Nephron (organoid): ENCODE results near the gene LRCH1.

Experiments used
- H3K27ac Mint-ChIP-seq, 3 experiments: 2 replicates each; pipeline ENCODE4 v1.8.0; 2020; ENCODE audit warnings: mixed read lengths in 3 of 3, mild to moderate bottlenecking in 2 of 3, moderate library complexity in 1 of 3
- H3K27me3 Mint-ChIP-seq: 2 replicates; pipeline ENCODE4 v1.8.0; 2021; ENCODE audit warnings: low read depth, mild to moderate bottlenecking, moderate library complexity, mixed read lengths
- H3K36me3 Mint-ChIP-seq: 2 replicates; pipeline ENCODE4 v1.8.0; 2020; ENCODE audit warnings: low read depth, mixed read lengths
- H3K4me1 Mint-ChIP-seq: 2 replicates; pipeline ENCODE4 v1.8.0; 2020; ENCODE audit warnings: mixed read lengths
- H3K4me3 Mint-ChIP-seq, 3 experiments: 2 replicates each; pipeline ENCODE4 v1.8.0; 2020; ENCODE audit warnings: mild to moderate bottlenecking in 3 of 3, mixed read lengths in 3 of 3, moderate library complexity in 2 of 3
- H3K9me3 Mint-ChIP-seq: 2 replicates; pipeline ENCODE4 v1.8.0; 2020; ENCODE audit warnings: mixed read lengths
- TF ChIP-seq, protein P1 (sequence below), 3 experiments: fragments of 200-600 bp; sonication (generic); IDR thresholded peaks; one replicate each; pipeline ENCODE4 v1.5.0; 2021; ENCODE audit warnings: antibody characterized with exemption in 3 of 3; ENCODE audit not compliant: unreplicated experiment in 3 of 3

Gene LRCH1

DNA sequence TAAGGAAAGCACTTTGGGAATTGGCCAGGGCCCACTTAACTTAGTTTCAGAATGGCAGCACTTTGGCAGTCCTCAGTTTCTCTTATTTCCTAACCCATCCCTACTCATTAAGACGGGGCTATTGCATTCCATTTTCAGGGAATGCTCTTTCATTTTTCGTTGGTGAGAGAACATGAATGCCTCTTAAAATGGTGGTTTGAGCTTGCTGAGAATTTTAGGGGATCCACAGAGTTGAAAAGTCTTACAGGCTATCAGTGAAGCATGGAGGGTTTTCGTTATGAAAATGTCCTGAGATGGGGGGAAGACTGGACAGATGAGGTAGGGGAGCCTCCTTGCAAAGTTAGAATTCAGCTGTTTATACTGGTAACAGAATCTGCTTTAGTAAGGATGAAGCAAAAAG is 71.4 kb downstream of the LRCH1 start:
- H3K4me1 Mint-ChIP-seq = peaks cover 65% of the 10 kb centered on the region
- TF ChIP-seq, protein P1, sequence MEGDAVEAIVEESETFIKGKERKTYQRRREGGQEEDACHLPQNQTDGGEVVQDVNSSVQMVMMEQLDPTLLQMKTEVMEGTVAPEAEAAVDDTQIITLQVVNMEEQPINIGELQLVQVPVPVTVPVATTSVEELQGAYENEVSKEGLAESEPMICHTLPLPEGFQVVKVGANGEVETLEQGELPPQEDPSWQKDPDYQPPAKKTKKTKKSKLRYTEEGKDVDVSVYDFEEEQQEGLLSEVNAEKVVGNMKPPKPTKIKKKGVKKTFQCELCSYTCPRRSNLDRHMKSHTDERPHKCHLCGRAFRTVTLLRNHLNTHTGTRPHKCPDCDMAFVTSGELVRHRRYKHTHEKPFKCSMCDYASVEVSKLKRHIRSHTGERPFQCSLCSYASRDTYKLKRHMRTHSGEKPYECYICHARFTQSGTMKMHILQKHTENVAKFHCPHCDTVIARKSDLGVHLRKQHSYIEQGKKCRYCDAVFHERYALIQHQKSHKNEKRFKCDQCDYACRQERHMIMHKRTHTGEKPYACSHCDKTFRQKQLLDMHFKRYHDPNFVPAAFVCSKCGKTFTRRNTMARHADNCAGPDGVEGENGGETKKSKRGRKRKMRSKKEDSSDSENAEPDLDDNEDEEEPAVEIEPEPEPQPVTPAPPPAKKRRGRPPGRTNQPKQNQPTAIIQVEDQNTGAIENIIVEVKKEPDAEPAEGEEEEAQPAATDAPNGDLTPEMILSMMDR (IDR thresholded peaks at IDR 0.05; ENCODE audit: unreplicated experiment in 3 of 3) = no peak
- no peaks in the 10 kb centered on the region for H3K36me3 Mint-ChIP-seq
- H3K4me3 Mint-ChIP-seq = no peak overlapping the region
- H3K9me3 Mint-ChIP-seq = no peaks in the 10 kb centered on the region
- no peaks in the 10 kb centered on the region for H3K27me3 Mint-ChIP-seq
- peak overlapping the region; percentile 13 to 28 (median 13) for H3K27ac Mint-ChIP-seq

DNA sequence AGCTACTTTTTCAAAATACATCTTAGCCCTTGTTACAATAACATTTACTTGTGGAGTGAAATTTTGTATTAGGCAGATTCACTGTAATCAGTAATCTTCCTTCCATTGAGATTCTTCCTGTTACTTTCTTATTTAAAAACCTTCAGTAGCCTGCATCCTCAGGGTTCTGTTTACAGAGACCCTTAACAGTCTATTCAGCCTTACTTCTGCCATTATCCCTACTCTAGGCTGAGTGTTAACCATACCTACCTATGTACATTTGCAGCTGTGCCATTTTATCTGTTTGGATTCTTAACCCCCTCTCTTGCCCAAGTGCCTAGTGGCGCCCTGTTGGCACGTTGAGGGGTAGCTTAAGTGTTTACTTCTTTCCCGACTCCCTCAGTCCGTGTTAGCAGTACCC is 71.9 kb downstream of the LRCH1 start:
- Mint-ChIP-seq H3K4me3 (no peak overlapping the region), H3K9me3 (no peaks in the 10 kb centered on the region), H3K27ac (peak overlapping the region; percentile 13 to 28 (median 16)), H3K27me3 (no peaks in the 10 kb centered on the region), H3K4me1 (peaks cover 65% of the 10 kb centered on the region), H3K36me3 (no peaks in the 10 kb centered on the region)
- TF ChIP-seq, protein P1 (IDR thresholded peaks at IDR 0.05; ENCODE audit: unreplicated experiment in 3 of 3) = no peak

DNA sequence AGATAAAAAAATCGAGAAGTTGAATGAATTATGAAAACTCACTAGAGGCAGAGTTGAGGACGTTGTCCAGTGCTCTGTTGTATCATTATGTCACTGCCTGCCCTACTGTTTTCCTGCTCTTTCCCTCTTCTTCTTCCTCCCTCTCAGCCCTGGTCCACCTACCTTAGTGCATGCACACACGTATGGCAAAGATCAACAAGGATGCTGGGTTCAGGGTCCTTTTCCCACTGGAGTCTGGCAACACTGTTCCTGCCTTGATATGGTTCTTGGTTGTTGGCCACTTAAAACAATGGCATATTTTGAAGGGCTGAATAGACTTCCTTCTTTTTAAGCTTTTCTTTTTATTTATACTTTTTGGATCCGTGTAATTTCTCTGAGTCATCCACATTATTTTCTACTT is 74.5 kb downstream of the LRCH1 start:
- Mint-ChIP-seq H3K4me1 (peaks cover 66% of the 10 kb centered on the region), H3K27ac (no peak overlapping the region), H3K9me3 (no peaks in the 10 kb centered on the region), H3K36me3 (no peaks in the 10 kb centered on the region), H3K27me3 (no peaks in the 10 kb centered on the region), H3K4me3 (no peak overlapping the region)
- TF ChIP-seq, protein P1 (IDR thresholded peaks at IDR 0.05; ENCODE audit: unreplicated experiment in 3 of 3) = no peak

DNA sequence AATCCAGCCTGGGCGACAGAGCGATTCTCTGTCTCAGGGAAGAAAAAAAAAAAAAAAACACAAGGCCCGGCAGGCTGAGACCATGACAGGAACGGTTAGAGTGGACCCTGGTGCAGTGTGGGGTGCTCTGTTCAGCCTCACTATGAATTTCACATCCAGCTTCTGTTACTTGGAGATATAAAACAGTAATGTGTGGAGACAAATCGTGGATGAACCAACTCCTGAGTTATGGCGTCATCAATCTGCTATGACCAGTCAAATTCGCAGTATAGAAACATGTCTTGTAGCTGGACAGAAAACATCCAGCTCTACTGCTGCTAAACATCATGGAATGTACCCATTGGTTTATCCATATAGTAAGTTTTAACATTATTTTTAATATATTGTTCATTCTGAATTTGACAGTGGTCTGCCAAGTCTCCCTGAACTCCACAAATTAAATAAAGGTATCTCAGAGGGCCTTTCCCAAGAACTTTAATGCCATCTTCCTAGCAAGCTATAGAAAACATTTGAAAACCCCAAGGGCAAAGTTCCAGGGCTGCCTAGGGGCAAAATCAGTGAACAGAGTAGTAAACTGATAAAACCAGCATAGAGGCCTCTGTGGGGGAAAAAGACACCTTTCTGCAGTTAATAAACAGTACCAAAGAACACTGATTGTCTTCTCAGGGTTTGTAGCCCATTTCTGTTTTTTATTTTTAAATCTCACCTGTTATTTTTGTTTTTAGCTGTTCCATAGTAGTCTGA is 75.8 kb downstream of the LRCH1 start:
- Mint-ChIP-seq H3K27ac (peak overlapping the region in 1 of 3 experiments; percentile 62), H3K36me3 (no peaks in the 10 kb centered on the region), H3K4me3 (no peak overlapping the region), H3K4me1 (peaks cover 65% of the 10 kb centered on the region), H3K27me3 (no peaks in the 10 kb centered on the region), H3K9me3 (no peaks in the 10 kb centered on the region)
- TF ChIP-seq, protein P1 (IDR thresholded peaks at IDR 0.05; ENCODE audit: unreplicated experiment in 3 of 3) = no peak

DNA sequence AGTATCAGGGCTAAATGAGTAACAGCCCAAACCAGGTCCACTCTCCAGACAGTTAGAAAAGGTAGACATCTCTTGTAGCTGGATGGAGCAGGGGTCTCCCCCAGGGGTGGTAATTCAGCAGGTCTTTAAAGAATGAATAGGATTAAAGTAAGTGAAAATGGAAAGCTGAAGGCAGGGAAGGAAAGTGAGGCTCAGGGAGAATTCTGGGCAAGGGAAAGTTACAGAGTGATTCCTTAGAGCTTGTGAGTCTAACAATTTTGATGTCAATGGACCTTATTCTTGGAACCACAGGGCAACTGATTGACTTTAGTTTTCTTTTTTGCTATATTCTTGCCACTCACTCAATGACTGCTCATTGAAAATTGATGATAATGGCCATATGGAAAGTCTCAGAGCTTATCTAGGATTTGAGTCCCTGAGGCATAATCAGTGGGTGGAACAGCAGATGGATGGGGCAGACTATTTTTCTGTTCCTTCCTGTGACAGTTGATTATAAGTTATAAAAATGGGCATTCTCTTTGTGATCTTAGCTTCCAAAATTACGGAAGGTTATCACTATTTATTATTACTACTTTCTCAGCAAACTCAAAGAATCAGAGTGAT is 76.9 kb downstream of the LRCH1 start:
- Mint-ChIP-seq H3K9me3 (no peaks in the 10 kb centered on the region), H3K4me1 (peaks cover 65% of the 10 kb centered on the region), H3K27me3 (no peaks in the 10 kb centered on the region), H3K27ac (peak overlapping the region in 2 of 3 experiments; percentile 11 to 62), H3K4me3 (no peak overlapping the region), H3K36me3 (no peaks in the 10 kb centered on the region)
- TF ChIP-seq, protein P1 (IDR thresholded peaks at IDR 0.05; ENCODE audit: unreplicated experiment in 3 of 3) = no peak
